ENCODE data around the gene BNC2. TPM values are rescaled to one million over a fixed set of nuclear protein-coding genes. Genes with fewer than 3 reads are reported as not detected.

BNC2 gene
- total and polyA plus RNA-seq, 2 of the 13 experiments (the other 11 are each of a cell fraction or from before 2014, with no cell fraction given): not detected

DNA sequence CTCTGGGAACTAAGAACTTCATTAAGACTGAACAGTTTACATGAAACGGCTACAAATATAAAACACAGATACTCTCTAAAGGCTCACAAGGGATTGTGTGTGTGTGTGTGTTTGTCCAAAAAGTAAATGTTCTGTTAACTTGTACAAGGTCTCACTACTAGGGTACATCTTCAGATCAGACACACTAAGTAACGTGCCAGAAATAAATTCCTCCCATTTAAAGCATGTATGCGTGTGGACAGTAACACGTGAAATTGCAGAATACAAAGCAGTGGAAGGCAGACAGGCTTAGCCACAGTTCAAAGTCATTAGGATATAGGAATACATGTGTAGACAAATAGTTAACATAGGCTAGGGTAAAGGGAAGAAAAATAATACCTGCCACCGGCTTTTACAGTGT, 1.8 kb downstream of the BNC2 start:
- Histone ChIP-seq H3K4me1 (ENCODE audit: insufficient read depth, low read length) (no peaks in the 10 kb centered on the region), H3K4me3 (replicated peaks in 1 of 3; ENCODE audit: insufficient read depth in 1 of 3, low read depth in 2 of 3, low read length in 3 of 3) (no peak overlapping the region), H3K27me3 (ENCODE audit: control insufficient read depth in 1 of 2, insufficient read depth in 2 of 2, low read length in 2 of 2) (peaks cover 5 to 40% of the 10 kb centered on the region in 2 experiments; a peak in 4 of 5 replicates), H2AFZ (ENCODE audit: low read length) (no peak overlapping the region), H3K4me2 (ENCODE audit: low read depth, low read length) (no peak overlapping the region), H3K36me3 (replicated peaks in 1 of 2; ENCODE audit: control insufficient read depth in 1 of 2, insufficient read depth in 2 of 2, low read length in 2 of 2) (no peaks in the 10 kb centered on the region), H3K9me3 (ENCODE audit: low read length) (no peaks in the 10 kb centered on the region), H3K9ac (ENCODE audit: insufficient read depth, low read depth, low read length) (no peak overlapping the region), H4K20me1 (ENCODE audit: insufficient read depth, low read length) (no peaks in the 10 kb centered on the region), H3K79me2 (ENCODE audit: insufficient read depth, low read length) (no peaks in the 10 kb centered on the region), H3K27ac (ENCODE audit: extremely low read length, insufficient read depth, low read length) (no peak overlapping the region)
- ChIA-PET CTCF (ENCODE audit: low intra/inter-chr PET ratio, low total read pairs) (no interaction called here), POLR2A (no interaction called here)
- BruUV-seq (replicated peaks): no TSS peak
- FAIRE-seq: no peak
- TF ChIP-seq MYC (CRISPR knock-in tag; IDR thresholded peaks at IDR 0.05; ENCODE audit: borderline replicate concordance): no peak
- no peak for TF ChIP-seq PHF8 (CRISPR knock-in tag; IDR thresholded peaks at IDR 0.05)
- TF ChIP-seq MXI1 (IDR thresholded peaks at IDR 0.05; ENCODE audit: borderline replicate concordance, low read depth, low read length): no peak
- no peak for TF ChIP-seq ZNF543 (CRISPR knock-in tag; IDR thresholded peaks at IDR 0.05)
- TF ChIP-seq PRPF4 (IDR thresholded peaks at IDR 0.05; ENCODE audit: low read depth, low read length, poor library complexity, severe bottlenecking): no peak
- TF ChIP-seq, protein P1, sequence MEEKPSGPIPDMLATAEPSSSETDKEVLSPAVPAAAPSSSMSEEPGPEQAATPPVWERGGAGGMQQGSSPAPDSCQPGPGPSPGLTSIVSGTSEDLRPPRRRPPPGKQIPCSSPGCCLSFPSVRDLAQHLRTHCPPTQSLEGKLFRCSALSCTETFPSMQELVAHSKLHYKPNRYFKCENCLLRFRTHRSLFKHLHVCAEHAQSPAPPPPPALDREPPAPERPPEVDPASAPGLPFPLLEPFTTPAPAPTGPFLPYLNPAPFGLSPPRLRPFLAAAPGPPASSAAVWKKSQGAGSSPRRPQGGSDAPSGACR (CRISPR knock-in tag; IDR thresholded peaks at IDR 0.05): no peak
- TF ChIP-seq ZNF747 (CRISPR knock-in tag; IDR thresholded peaks at IDR 0.05; ENCODE audit: borderline replicate concordance): no peak
- TF ChIP-seq ZNF431 (CRISPR knock-in tag; IDR thresholded peaks at IDR 0.05; ENCODE audit: borderline replicate concordance, low read depth): no peak
- no peak for TF ChIP-seq ZNF225 (CRISPR knock-in tag; IDR thresholded peaks at IDR 0.05)
- no peak for TF ChIP-seq ZNF230 (CRISPR knock-in tag; IDR thresholded peaks at IDR 0.05)
- TF ChIP-seq SRSF1 (optimal IDR thresholded peaks at IDR 0.05; ENCODE audit: low read depth, low read length): no peak
- 18% methylated on average over 5 of the region's 5 CpGs for WGBS (ENCODE audit: low lambda C conversion rate)
- DNase-seq (ENCODE audit: low spot score): no peak
- ATAC-seq: no peak
- intact Hi-C loops (cut with micrococcal nuclease; ENCODE audit: unreplicated experiment): no loop called here
- in situ Hi-C loops (cut with HindIII; ENCODE audit: extremely low pct_ligation_motif_present, low pct_unique_long_range_greater_than_20kb): no loop called here
